ENCODE results near the gene COL26A1. TPM values are rescaled to one million over a fixed set of nuclear protein-coding genes. Genes with fewer than 3 reads are reported as not detected.

Gene COL26A1
- total RNA-seq, 6 experiments from 2014 or later, result 1.4 to 5.4 (median 3.0) TPM

DNA sequence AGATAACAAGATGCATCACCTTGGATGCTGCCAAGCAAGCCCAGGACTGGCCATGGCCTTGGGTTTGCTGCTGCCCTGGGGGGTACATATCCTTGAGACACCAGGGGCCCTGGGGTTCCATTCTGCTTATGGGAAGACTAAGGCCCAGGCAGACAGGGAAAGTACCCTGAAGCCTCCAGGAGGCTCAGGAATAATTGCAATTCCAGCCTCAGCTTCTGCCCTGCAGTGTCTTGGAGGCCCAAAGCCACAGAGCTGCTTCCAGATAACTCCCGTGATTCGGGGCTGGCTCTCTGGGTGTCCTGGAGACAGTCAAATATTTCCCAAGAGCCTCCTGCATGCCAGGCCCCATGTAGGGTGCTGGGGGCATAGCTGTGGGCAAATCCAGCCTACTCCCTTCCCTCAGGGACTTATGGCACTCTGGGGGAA lies 243.8 kb downstream of the COL26A1 start:
- no peak for TF ChIP-seq POLR2A (IDR thresholded peaks at IDR 0.05)
- TF ChIP-seq, protein P1, sequence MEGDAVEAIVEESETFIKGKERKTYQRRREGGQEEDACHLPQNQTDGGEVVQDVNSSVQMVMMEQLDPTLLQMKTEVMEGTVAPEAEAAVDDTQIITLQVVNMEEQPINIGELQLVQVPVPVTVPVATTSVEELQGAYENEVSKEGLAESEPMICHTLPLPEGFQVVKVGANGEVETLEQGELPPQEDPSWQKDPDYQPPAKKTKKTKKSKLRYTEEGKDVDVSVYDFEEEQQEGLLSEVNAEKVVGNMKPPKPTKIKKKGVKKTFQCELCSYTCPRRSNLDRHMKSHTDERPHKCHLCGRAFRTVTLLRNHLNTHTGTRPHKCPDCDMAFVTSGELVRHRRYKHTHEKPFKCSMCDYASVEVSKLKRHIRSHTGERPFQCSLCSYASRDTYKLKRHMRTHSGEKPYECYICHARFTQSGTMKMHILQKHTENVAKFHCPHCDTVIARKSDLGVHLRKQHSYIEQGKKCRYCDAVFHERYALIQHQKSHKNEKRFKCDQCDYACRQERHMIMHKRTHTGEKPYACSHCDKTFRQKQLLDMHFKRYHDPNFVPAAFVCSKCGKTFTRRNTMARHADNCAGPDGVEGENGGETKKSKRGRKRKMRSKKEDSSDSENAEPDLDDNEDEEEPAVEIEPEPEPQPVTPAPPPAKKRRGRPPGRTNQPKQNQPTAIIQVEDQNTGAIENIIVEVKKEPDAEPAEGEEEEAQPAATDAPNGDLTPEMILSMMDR (IDR thresholded peaks at IDR 0.05), result no peak
- DNase-seq (no peak), ATAC-seq (no peak)
- H3K36me3 ChIP-seq, result no peaks in the 10 kb centered on the region
- WGBS (ENCODE audit: insufficient coverage, low coverage, low lambda C conversion rate, missing lambda C conversion rate), result no CpG with 5 or more reads among the region's 2 CpGs
- no peaks in the 10 kb centered on the region for H3K4me1 ChIP-seq
- H3K4me3 ChIP-seq, result no peak overlapping the region
- H3K9me3 ChIP-seq, result no peaks in the 10 kb centered on the region
- no peak overlapping the region for H3K27ac ChIP-seq
- intact Hi-C loops (cut with DNase I), result no loop called here
- H3K27me3 ChIP-seq, result no peaks in the 10 kb centered on the region

Small RNA genes within 50 kb of the gene (small RNA-seq; reads per million reads assigned to genes)
- gene AC004965.1, result 0 reads per million in 2 experiments

Other genes starting within 250 kb of the COL26A1 start
- gene SERPINE1, start 235.8 kb upstream of the COL26A1 start, total RNA-seq, result 100 to 1,000 TPM in 3 of 6 experiments, 10 to 100 TPM in 2, 1 to 10 TPM in 1; 5.4 to 497 (median 98.6) TPM
- 10 to 100 TPM; 24.0 to 56.5 (median 26.4) TPM for gene AP1S1, start 208.4 kb upstream of the COL26A1 start, total RNA-seq
- gene VGF, start 197.3 kb upstream of the COL26A1 start, total RNA-seq, result not detected
- gene NAT16, start 182.6 kb upstream of the COL26A1 start, total RNA-seq, result not detected
- 10 to 100 TPM in 5 of 6 experiments, 1 to 10 TPM in 1; 8.4 to 28.6 (median 15.7) TPM for gene MOGAT3, start 161.8 kb upstream of the COL26A1 start, total RNA-seq
- 10 to 100 TPM; 41.7 to 57.5 (median 54.3) TPM for gene PLOD3, start 145.3 kb upstream of the COL26A1 start, total RNA-seq
- gene ZNHIT1, start 144.7 kb upstream of the COL26A1 start, total RNA-seq, result 100 to 1,000 TPM in 4 of 6 experiments, 10 to 100 TPM in 2; 68.3 to 159 (median 111) TPM
- gene CLDN15, start 125.1 kb upstream of the COL26A1 start, total RNA-seq, result 10 to 100 TPM in 2 of 6 experiments, 1 to 10 TPM in 4; 5.9 to 10.8 (median 9.2) TPM
- 100 to 1,000 TPM; 105 to 228 (median 134) TPM for gene FIS1, start 117.8 kb upstream of the COL26A1 start, total RNA-seq
- gene IFT22, start 41.1 kb upstream of the COL26A1 start, total RNA-seq, result 1 to 10 TPM; 5.4 to 8.1 (median 6.2) TPM